Middle frontal gyrus (tissue), 1 donor: Measurements from ENCODE around the gene MAPKAPK3.
"Not testable (repeated sequence)": the region's sequence is repeated elsewhere in the genome, so short reads cannot be mapped to it uniquely, and the experiment has no call there.

Experiments
- DNase-seq: peaks from one replicate; pipeline ENCODE4 v3.0.0-alpha.2; 2015; ENCODE audit warnings: low spot score; ENCODE audit errors: extremely low spot score

Gene MAPKAPK3

GRCh38 chr3:50687916-50688315 lies 71.0 kb downstream of the MAPKAPK3 start:
- DNase-seq = no peak

- DNase-seq = not testable (repeated sequence)
These were observed 71.7 kb downstream of the MAPKAPK3 start for GRCh38 chr3:50688602-50689001.

- DNase-seq = no peak
These were observed 72.6 kb downstream of the MAPKAPK3 start for GRCh38 chr3:50689558-50689957.

GRCh38 chr3:50695031-50695430 lies 78.1 kb downstream of the MAPKAPK3 start:
- DNase-seq = no peak

- DNase-seq = no peak
These were observed 79.3 kb downstream of the MAPKAPK3 start for GRCh38 chr3:50696276-50696675.

GRCh38 chr3:50698269-50698668 lies 81.3 kb downstream of the MAPKAPK3 start:
- DNase-seq = no peak
